Stimulated activated CD8-positive, alpha-beta memory T cell treated with anti-CD3 and anti-CD28 coated beads, Interleukin-12 subunit alpha, Interleukin-12 subunit beta, amount 100 ng/mL, for 4 hours (primary cell): Measurements from ENCODE around the gene UTP11.
"Not testable (repeated sequence)": the region's sequence is repeated elsewhere in the genome, so short reads cannot be mapped to it uniquely, and the experiment has no call there.

Source experiments
- DNase-seq: peaks from one replicate; pipeline ENCODE4 v3.0.0-alpha.2; 2020; ENCODE audit warnings: low read depth

Gene UTP11

GRCh38 chr1:38012363-38013226 lies at the start of gene UTP11:
TSS of gene UTP11 (plus strand) at chr1:38012734. CDS start at chr1:38012803, 69 bp downstream.
- peak; percentile 74 for DNase-seq

- not testable (repeated sequence) for DNase-seq
These were observed 48.4 kb upstream of the UTP11 start for GRCh38 chr1:37964106-37964505.

GRCh38 chr1:37965301-37965700 lies 47.2 kb upstream of the UTP11 start:
- no peak for DNase-seq

- DNase-seq, result not testable (repeated sequence)
These were observed 38.9 kb upstream of the UTP11 start for GRCh38 chr1:37973684-37974083.

GRCh38 chr1:37974567-37974966 lies 38.0 kb upstream of the UTP11 start:
- no peak for DNase-seq

GRCh38 chr1:37975083-37975482 lies 37.5 kb upstream of the UTP11 start:
- DNase-seq, result not testable (repeated sequence)

- no peak for DNase-seq
These were observed 34.0 kb upstream of the UTP11 start for GRCh38 chr1:37978541-37978940.

- DNase-seq, result no peak
These were observed 29.0 kb upstream of the UTP11 start for GRCh38 chr1:37983546-37983945.

GRCh38 chr1:37987679-37988078 lies 24.9 kb upstream of the UTP11 start:
- DNase-seq, result no peak

- DNase-seq, result no peak
These were observed 23.1 kb upstream of the UTP11 start for GRCh38 chr1:37989361-37989930.

- no peak for DNase-seq
These were observed 17.5 kb upstream of the UTP11 start for GRCh38 chr1:37994886-37995566.

GRCh38 chr1:37995751-37996345 lies 16.7 kb upstream of the UTP11 start:
- DNase-seq, result no peak

GRCh38 chr1:37997256-37998088 lies 15.1 kb upstream of the UTP11 start:
- no peak for DNase-seq

- no peak for DNase-seq
These were observed 14.3 kb upstream of the UTP11 start for GRCh38 chr1:37998089-37998808.

- no peak for DNase-seq
These were observed 13.6 kb upstream of the UTP11 start for GRCh38 chr1:37998913-37999429.

- no peak for DNase-seq
These were observed 12.9 kb upstream of the UTP11 start for GRCh38 chr1:37999430-38000232.

- no peak for DNase-seq
These were observed 12.4 kb upstream of the UTP11 start for GRCh38 chr1:38000233-38000528.

- DNase-seq, result no peak
These were observed 11.7 kb upstream of the UTP11 start for GRCh38 chr1:38000529-38001455.
